Uterus (tissue), 4 donors: ENCODE results near the gene TMEM130. TPM values are rescaled to one million over a fixed set of nuclear protein-coding genes. Genes with fewer than 3 reads are reported as not detected.

ENCODE experiments used
- DNase-seq, 2 donors: peaks; one replicate each; pipeline ENCODE4 v3.0.0-alpha.2; 2019 to 2020
- H3K27ac ChIP-seq, 2 donors: fragments of 200-600 bp; sonication (generic); 1 replicate in 1 of 2; 2 replicates in 1 of 2; pipeline ENCODE4 v1.5.1; 2016 to 2018
- H3K27me3 ChIP-seq, 2 donors: fragments of 200-600 bp; sonication (generic); one replicate each; pipeline ENCODE4 v1.5.1; 2018 to 2019; ENCODE audit warnings: control low read depth in 1 of 2
- H3K36me3 ChIP-seq, 2 donors: fragments of 200-600 bp; sonication (generic); one replicate each; pipeline ENCODE4 v1.5.1; 2019; ENCODE audit warnings: control low read depth in 1 of 2
- H3K4me1 ChIP-seq, 2 donors: fragments of 200-600 bp; sonication (generic); one replicate each; pipeline ENCODE4 v1.5.1; 2018 to 2019; ENCODE audit warnings: control low read depth in 1 of 2
- H3K4me3 ChIP-seq, 2 donors: fragments of 200-600 bp; sonication (generic); 1 replicate in 1 of 2; 2 replicates in 1 of 2; pipeline ENCODE4 v1.5.1; 2018 to 2019; ENCODE audit warnings: mild to moderate bottlenecking in 1 of 2
- H3K9me3 ChIP-seq, 2 donors: fragments of 200-600 bp; sonication (generic); one replicate each; pipeline ENCODE4 v1.5.1; 2019; ENCODE audit warnings: control low read depth in 1 of 2
- POLR2A ChIP-seq, 2 donors: fragments of 450-650 bp; IDR thresholded peaks; one replicate each; pipeline ENCODE4 v1.6.1; 2016; ENCODE audit warnings: antibody characterized with exemption in 2 of 2, mild to moderate bottlenecking in 1 of 2, moderate library complexity in 1 of 2
- intact Hi-C: fragments of 100-400 bp; cut with DNase I; formaldehyde crosslinking; loops from one replicate; pipeline ENCODE4 v1.15.1; 2023; ENCODE audit warnings: low total_unique reads
- total RNA-seq, 4 donors: library from RNA; depleted of rRNA in 3 of 4; stranded (reverse); fragments of >200 nt in 3 of 4; gene quantifications; one replicate each; pipeline versions ENCODE4 v1.1.0 to v1.2.4, GENCODE V29; 2014 to 2023
- TF ChIP-seq, protein P1 (sequence below), 4 experiments: fragments of 200-600 bp in 2 of 4; fragments of 450-650 bp in 2 of 4; sonication (generic) in 2 of 4; IDR thresholded peaks; one replicate each; pipeline ENCODE4 v1.5.1; 2016 to 2019; ENCODE audit warnings: antibody characterized with exemption in 4 of 4, mild to moderate bottlenecking in 2 of 4, moderate library complexity in 1 of 4
- donor health status: DM: yes; HTN: yes; CAD: no.

Gene TMEM130
- total RNA-seq, 4 donors from 2014 or later, result 3.5 to 3.9 TPM; not detected in 2

DNA sequence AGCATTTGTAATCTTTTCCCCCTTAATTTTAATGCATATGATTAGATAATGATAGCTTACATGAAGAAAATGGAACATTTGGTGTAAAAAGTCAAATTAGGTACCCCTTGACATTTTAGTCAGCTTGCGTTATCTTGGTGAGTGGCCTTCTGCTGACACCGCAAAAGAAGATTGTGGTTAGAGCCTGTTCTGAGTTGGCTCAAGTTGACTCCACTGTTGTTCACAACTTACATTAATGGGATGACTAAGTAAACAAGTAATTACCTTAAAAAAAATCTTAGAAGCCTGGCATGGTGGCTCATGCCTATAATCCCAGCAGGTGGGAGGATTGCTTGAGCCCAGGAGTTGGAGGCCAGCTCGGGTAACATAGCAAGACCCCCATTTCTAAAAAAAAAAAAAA lies 32.7 kb upstream of the TMEM130 start:
- Histone ChIP-seq H3K4me3 (no peak overlapping the region), H3K27ac (no peak overlapping the region), H3K36me3 (no peaks in the 10 kb centered on the region), H3K27me3 (no peaks in the 10 kb centered on the region), H3K4me1 (no peaks in the 10 kb centered on the region), H3K9me3 (no peaks in the 10 kb centered on the region)
- intact Hi-C loops, result no loop called here
- no peak for DNase-seq
- TF ChIP-seq, protein P1, sequence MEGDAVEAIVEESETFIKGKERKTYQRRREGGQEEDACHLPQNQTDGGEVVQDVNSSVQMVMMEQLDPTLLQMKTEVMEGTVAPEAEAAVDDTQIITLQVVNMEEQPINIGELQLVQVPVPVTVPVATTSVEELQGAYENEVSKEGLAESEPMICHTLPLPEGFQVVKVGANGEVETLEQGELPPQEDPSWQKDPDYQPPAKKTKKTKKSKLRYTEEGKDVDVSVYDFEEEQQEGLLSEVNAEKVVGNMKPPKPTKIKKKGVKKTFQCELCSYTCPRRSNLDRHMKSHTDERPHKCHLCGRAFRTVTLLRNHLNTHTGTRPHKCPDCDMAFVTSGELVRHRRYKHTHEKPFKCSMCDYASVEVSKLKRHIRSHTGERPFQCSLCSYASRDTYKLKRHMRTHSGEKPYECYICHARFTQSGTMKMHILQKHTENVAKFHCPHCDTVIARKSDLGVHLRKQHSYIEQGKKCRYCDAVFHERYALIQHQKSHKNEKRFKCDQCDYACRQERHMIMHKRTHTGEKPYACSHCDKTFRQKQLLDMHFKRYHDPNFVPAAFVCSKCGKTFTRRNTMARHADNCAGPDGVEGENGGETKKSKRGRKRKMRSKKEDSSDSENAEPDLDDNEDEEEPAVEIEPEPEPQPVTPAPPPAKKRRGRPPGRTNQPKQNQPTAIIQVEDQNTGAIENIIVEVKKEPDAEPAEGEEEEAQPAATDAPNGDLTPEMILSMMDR (IDR thresholded peaks at IDR 0.05), result no peak
- no peak for TF ChIP-seq POLR2A (IDR thresholded peaks at IDR 0.05)

DNA sequence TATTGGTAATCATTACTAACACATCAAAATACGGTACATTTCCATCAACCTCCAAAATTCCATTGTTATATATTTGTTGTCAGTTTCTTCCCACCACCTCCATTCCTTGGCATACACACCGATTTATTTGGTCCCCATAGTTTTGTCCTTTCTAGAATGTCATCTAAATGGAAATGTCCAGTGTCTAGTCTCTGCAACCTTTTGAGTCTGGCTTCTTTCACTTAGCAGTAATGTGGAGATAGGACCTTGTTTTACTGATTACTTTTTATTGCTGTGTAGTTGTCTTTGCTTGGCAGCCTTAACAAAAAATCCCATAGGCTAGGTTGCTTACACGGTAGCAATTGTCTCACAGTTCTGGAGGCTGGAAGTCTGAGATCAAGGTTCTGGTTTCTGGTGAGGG lies 31.0 kb upstream of the TMEM130 start:
- Histone ChIP-seq H3K4me3 (no peak overlapping the region), H3K4me1 (no peaks in the 10 kb centered on the region), H3K36me3 (no peaks in the 10 kb centered on the region), H3K27ac (no peak overlapping the region), H3K27me3 (no peaks in the 10 kb centered on the region), H3K9me3 (no peaks in the 10 kb centered on the region)
- no peak for DNase-seq
- intact Hi-C loops, result no loop called here
- no peak for TF ChIP-seq POLR2A (IDR thresholded peaks at IDR 0.05)
- TF ChIP-seq, protein P1 (IDR thresholded peaks at IDR 0.05), result no peak

DNA sequence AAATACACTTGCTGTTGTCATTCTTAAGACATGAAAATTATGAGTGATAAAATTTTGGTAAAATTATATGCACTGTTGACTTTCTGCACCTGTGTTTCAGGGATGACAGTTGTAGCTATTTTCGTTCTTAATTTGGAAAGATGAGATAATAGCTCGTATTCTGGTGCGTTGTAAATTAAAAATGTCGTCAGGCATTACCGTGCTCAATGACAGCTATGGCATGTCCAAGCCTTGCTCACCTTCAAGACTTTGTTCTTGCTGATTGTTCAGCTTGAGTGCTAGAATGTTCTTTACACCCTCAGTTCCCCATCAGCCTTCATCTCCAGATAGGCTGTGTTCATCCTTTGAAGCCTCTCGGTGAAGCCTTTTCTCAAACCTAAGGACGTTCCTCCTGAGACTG lies 30.0 kb upstream of the TMEM130 start:
- Histone ChIP-seq H3K27ac (no peak overlapping the region), H3K4me3 (no peak overlapping the region), H3K4me1 (no peaks in the 10 kb centered on the region), H3K36me3 (no peaks in the 10 kb centered on the region), H3K9me3 (no peaks in the 10 kb centered on the region), H3K27me3 (no peaks in the 10 kb centered on the region)
- intact Hi-C loops, result no loop called here
- DNase-seq, result no peak
- no peak for TF ChIP-seq POLR2A (IDR thresholded peaks at IDR 0.05)

DNA sequence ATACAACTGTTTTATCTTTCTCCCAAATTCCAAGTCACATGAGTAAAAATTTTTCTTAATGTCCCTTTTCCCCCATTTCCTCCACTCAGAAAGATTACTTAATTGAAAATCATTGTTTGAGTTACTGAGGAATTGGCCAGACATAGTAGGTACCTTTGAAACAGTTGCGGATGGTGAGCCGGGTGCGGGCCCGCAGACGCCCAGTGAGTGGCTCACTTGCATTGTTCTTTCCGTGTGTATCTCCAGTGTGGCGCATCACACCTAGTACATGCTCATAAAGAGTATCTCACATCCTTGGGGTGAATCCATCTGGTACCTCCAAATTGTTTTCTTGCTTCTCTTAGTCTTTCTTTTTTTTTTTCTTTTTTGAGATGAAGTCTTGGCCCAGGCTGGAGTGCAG lies 22.8 kb upstream of the TMEM130 start:
- Histone ChIP-seq H3K36me3 (no peaks in the 10 kb centered on the region), H3K27me3 (no peaks in the 10 kb centered on the region), H3K4me1 (no peaks in the 10 kb centered on the region), H3K4me3 (no peak overlapping the region), H3K9me3 (no peaks in the 10 kb centered on the region), H3K27ac (no peak overlapping the region)
- intact Hi-C loops, result no loop called here
- DNase-seq, result no peak
- TF ChIP-seq POLR2A (IDR thresholded peaks at IDR 0.05), result no peak
- TF ChIP-seq, protein P1 (IDR thresholded peaks at IDR 0.05), result no peak

DNA sequence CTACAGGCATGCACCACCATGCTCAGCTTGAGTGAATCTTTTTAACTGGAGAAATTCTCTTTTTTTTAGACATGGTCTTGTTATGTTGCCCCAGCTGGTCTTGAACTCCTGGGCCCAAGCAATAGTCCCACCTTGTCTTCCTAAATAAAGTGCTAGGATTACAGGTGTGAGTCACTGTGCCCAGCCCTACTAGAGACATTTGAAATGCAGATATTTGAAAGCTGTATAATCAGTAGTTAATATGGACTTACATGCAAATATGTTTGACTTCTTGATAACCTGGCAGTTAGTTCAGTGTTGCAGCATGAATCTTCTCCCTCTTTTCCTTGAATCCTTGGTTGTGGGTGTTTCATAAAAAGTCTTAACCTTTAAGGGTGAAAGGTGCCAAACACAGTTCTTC lies 17.2 kb upstream of the TMEM130 start:
- Histone ChIP-seq H3K27me3 (no peaks in the 10 kb centered on the region), H3K36me3 (no peaks in the 10 kb centered on the region), H3K9me3 (no peaks in the 10 kb centered on the region), H3K4me1 (no peaks in the 10 kb centered on the region), H3K27ac (no peak overlapping the region), H3K4me3 (no peak overlapping the region)
- intact Hi-C loops, result no loop called here
- no peak for TF ChIP-seq POLR2A (IDR thresholded peaks at IDR 0.05)
- TF ChIP-seq, protein P1 (IDR thresholded peaks at IDR 0.05), result no peak
- DNase-seq, result no peak

DNA sequence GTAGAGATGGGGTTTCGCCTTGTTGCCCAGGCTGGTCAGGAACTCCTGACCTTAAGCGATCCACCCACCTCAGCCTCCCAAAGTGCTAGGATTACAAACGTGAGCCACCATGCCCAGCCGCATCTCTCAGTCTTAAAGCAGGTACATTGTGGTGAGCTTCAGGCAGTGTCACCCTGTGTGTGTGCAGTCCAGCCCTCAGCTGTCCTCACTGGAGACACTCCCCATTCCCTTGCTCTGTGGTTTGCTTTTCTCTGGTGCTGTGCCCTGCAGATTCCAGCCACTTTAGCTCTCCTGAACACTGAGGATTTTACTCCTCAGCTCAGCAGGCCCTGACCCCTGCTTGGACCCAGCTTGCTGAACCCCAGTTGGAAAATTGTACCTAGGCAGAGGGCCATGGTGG lies 14.6 kb upstream of the TMEM130 start:
- Histone ChIP-seq H3K27ac (no peak overlapping the region), H3K4me1 (peaks cover 0 to 7% of the 10 kb centered on the region in 2 donors), H3K9me3 (no peaks in the 10 kb centered on the region), H3K4me3 (no peak overlapping the region), H3K36me3 (no peaks in the 10 kb centered on the region), H3K27me3 (no peaks in the 10 kb centered on the region)
- no peak for DNase-seq
- intact Hi-C loops, result no loop called here
- no peak for TF ChIP-seq POLR2A (IDR thresholded peaks at IDR 0.05)
- TF ChIP-seq, protein P1 (IDR thresholded peaks at IDR 0.05), result no peak
